HepG2 (cell line): ENCODE data around the gene MAEA. TPM values are rescaled to one million over a fixed set of nuclear protein-coding genes. Genes with fewer than 3 reads are reported as not detected.

ENCODE experiments used
- ATAC-seq: fragments of 200-7000 bp; cut with Tn5 transposase; 3 replicates; pipeline ENCODE4 v1.9.1; 2020; ENCODE audit warnings: mild to moderate bottlenecking, moderate library complexity
- BruUV-seq: library from RNA; stranded (reverse); fragments of 400-500 nt; replicated peaks from 2 replicates; lab custom pipeline; 2021; lab: Mats Ljungman, UMichigan
- CTCF ChIA-PET: fragments of 300-600 bp; formaldehyde crosslinking; extraction: SDS; loops from one replicate; lab custom pipeline; 2021; ENCODE audit warnings: low total read pairs, inconsistent platforms, low intra/inter-chr PET ratio; lab: Yijun Ruan, JAX
- POLR2A ChIA-PET: fragments of 350-600 bp; sonication (Branson Sonifier 250); formaldehyde crosslinking; loops from one replicate; lab custom pipeline; 2020; ENCODE audit warnings: antibody characterized with exemption, inconsistent platforms; lab: Yijun Ruan, JAX
- DNase-seq: peaks from one replicate; pipeline ENCODE4 v3.0.0-alpha.2; 2015; ENCODE audit warnings: low spot score
- FAIRE-seq: peaks from 3 replicates; lab custom pipeline; 2011; peaks lifted over from hg19 to GRCh38; lab: Jason Lieb, UNC
- H2AFZ ChIP-seq: one replicate; pipeline ENCODE4 v1.6.1; 2011; ENCODE audit warnings: low read length, inconsistent platforms
- H3K27ac ChIP-seq: fragments of 300-600 bp; 3 replicates; pipeline ENCODE4 v1.8.0; 2011; ENCODE audit warnings: mixed run types, mild to moderate bottlenecking, mixed read lengths, low read length, inconsistent platforms; ENCODE audit not compliant: insufficient read depth; ENCODE audit errors: extremely low read length
- H3K27me3 ChIP-seq, 2 experiments: fragments of 200-600 bp in 1 of 2; 2 replicates in 1 of 2; 3 replicates in 1 of 2; pipeline versions ENCODE4 v1.6.0 to v1.8.0; 2011; ENCODE audit warnings: low read length in 2 of 2, mild to moderate bottlenecking in 2 of 2, moderate library complexity in 2 of 2, inconsistent platforms in 1 of 2; ENCODE audit not compliant: insufficient read depth in 2 of 2, control insufficient read depth in 1 of 2
- H3K36me3 ChIP-seq, 2 experiments: fragments of 200-600 bp in 1 of 2; replicated peaks in 1 of 2; 2 replicates in 1 of 2; 3 replicates in 1 of 2; pipeline versions ENCODE4 v1.5.1 to v1.8.0; 2011; ENCODE audit warnings: low read length in 2 of 2, inconsistent platforms in 1 of 2; ENCODE audit not compliant: insufficient read depth in 2 of 2, control insufficient read depth in 1 of 2
- H3K4me1 ChIP-seq: 2 replicates; pipeline ENCODE4 v1.5.1; 2012; ENCODE audit warnings: low read length, inconsistent platforms; ENCODE audit not compliant: insufficient read depth
- H3K4me2 ChIP-seq: 2 replicates; pipeline ENCODE4 v1.6.0; 2011; ENCODE audit warnings: low read depth, low read length, inconsistent platforms
- H3K4me3 ChIP-seq, 3 experiments: fragments of 200-600 bp in 1 of 3; sonication (generic), shearing (Covaris generic) in 1 of 3; replicated peaks in 1 of 3; 2 replicates each; pipeline ENCODE4 v1.5.1; 2011 to 2016; ENCODE audit warnings: low read length in 3 of 3, inconsistent platforms in 2 of 3, low read depth in 2 of 3, mild to moderate bottlenecking in 2 of 3, control low read depth in 1 of 3, mixed read lengths in 1 of 3; ENCODE audit not compliant: insufficient read depth in 1 of 3
- H3K79me2 ChIP-seq: one replicate; pipeline ENCODE4 v1.6.1; 2011; ENCODE audit warnings: low read length, inconsistent platforms; ENCODE audit not compliant: insufficient read depth
- H3K9ac ChIP-seq: 2 replicates; pipeline ENCODE4 v1.6.0; 2011; ENCODE audit warnings: mild to moderate bottlenecking, low read depth, low read length, inconsistent platforms; ENCODE audit not compliant: insufficient read depth
- H3K9me3 ChIP-seq: 2 replicates; pipeline ENCODE4 v1.5.1; 2012; ENCODE audit warnings: mild to moderate bottlenecking, low read length
- H4K20me1 ChIP-seq: 2 replicates; pipeline ENCODE4 v1.6.0; 2011; ENCODE audit warnings: inconsistent platforms, mild to moderate bottlenecking, low read length, moderate library complexity; ENCODE audit not compliant: insufficient read depth
- ATRX ChIP-seq: sonication (generic); formaldehyde crosslinking; IDR thresholded peaks from 2 replicates; pipeline ENCODE4 v1.4.0; 2020; ENCODE audit warnings: missing genetic modification reagents, borderline replicate concordance
- BHLHE40 ChIP-seq: IDR thresholded peaks from 2 replicates; pipeline ENCODE4 v1.6.1; 2011; ENCODE audit warnings: low read length, improper control_type of control experiment
- KIAA2018 ChIP-seq: sonication (generic); formaldehyde crosslinking; IDR thresholded peaks from 2 replicates; pipeline ENCODE4 v1.5.0; 2020; ENCODE audit warnings: mild to moderate bottlenecking, missing genetic modification reagents, borderline replicate concordance
- RNF219 ChIP-seq: sonication (generic); formaldehyde crosslinking; IDR thresholded peaks from 2 replicates; pipeline ENCODE4 v1.5.0; 2020; ENCODE audit warnings: mild to moderate bottlenecking, missing genetic modification reagents
- SUZ12 ChIP-seq: fragments of 150-350 bp; IDR thresholded peaks from 2 replicates; pipeline ENCODE4 v1.6.1; 2014; ENCODE audit warnings: low read depth, low read length
- ZNF260 ChIP-seq: sonication (generic); formaldehyde crosslinking; IDR thresholded peaks from 2 replicates; pipeline ENCODE4 v1.4.0; 2020; ENCODE audit warnings: missing genetic modification reagents, low read depth, mild to moderate bottlenecking, borderline replicate concordance
- ZNF775 ChIP-seq: sonication (generic); formaldehyde crosslinking; IDR thresholded peaks from 2 replicates; pipeline ENCODE4 v1.4.0; 2020; ENCODE audit warnings: missing genetic modification reagents, mild to moderate bottlenecking, moderate library complexity, borderline replicate concordance
- WGBS: methylation state at CpG from one replicate; pipeline ENCODE4 v1.1.6; 2017; ENCODE audit warnings: low lambda C conversion rate; 5-methylcytosine and 5-hydroxymethylcytosine counted together
- in situ Hi-C: cut with HindIII; loops from 2 replicates; pipeline ENCODE4 v1.10.0; 2017; ENCODE audit warnings: low pct_unique_long_range_greater_than_20kb; ENCODE audit not compliant: extremely low pct_ligation_motif_present
- intact Hi-C: fragments of 100-400 bp; cut with micrococcal nuclease; formaldehyde crosslinking; loops from one replicate; pipeline ENCODE4 v1.10.0; 2022; ENCODE audit not compliant: unreplicated experiment
- polyA plus RNA-seq, 8 experiments: library from polyadenylated mRNA; depleted of rRNA in 3 of 8; stranded (reverse) in 7 of 8; unstranded in 1 of 8; fragments of >200 nt; fragmentation: Illumina TruSeq in 4 of 8; extraction: Trizol in 4 of 8; gene quantifications; 2 replicates each; pipeline versions ENCODE4 v1.2.1 to v1.2.3, GENCODE V29; 2011 to 2016; ENCODE audit warnings: low read depth in 4 of 8, missing spikeins in 1 of 8, mixed read lengths in 1 of 8; ENCODE audit not compliant: insufficient read depth in 1 of 8
- total RNA-seq, 5 experiments: library from RNA; depleted of rRNA; stranded (reverse); fragments of >200 nt; fragmentation: Illumina TruSeq; extraction: Trizol; gene quantifications; 2 replicates each; pipeline ENCODE4 v1.2.3, GENCODE V29; 2016; ENCODE audit warnings: low read depth in 1 of 5

Gene MAEA
- total and polyA plus RNA-seq, 2 of the 13 experiments (the other 11 are each of a cell fraction or from before 2014, with no cell fraction given), result 52.0 to 57.1 TPM

GRCh38 chr4:1383728-1384591 is 94.3 kb downstream of the MAEA start:
- in situ Hi-C loops, result no loop called here
- CTCF ChIA-PET, result no interaction called here
- BruUV-seq, result no TSS peak
- no peak overlapping the region for H3K4me2 ChIP-seq
- no peak for TF ChIP-seq BHLHE40
- no peak for TF ChIP-seq KIAA2018 (CRISPR knock-in tag)
- TF ChIP-seq ZNF775, result no peak
- TF ChIP-seq SUZ12, result no peak
- no peak for TF ChIP-seq ZNF260 (CRISPR knock-in tag)
- TF ChIP-seq RNF219 (CRISPR knock-in tag), result no peak
- no peak for TF ChIP-seq ATRX
- TF ChIP-seq, all 625 proteins: peak for 0
- H3K36me3 ChIP-seq, result peaks cover 2 to 11% of the 10 kb centered on the region in 2 experiments; a peak in 4 of 5 replicates
- ATAC-seq (no peak), DNase-seq (no peak), FAIRE-seq (no peak)
- WGBS, result 92% methylated on average over 8 of the region's 34 CpGs
- intact Hi-C loops, result no loop called here
- no peak overlapping the region for H3K9ac ChIP-seq
- H2AFZ ChIP-seq, result no peak overlapping the region
- H3K27me3 ChIP-seq, result no peaks in the 10 kb centered on the region
- no peaks in the 10 kb centered on the region for H3K79me2 ChIP-seq
- no peaks in the 10 kb centered on the region for H3K9me3 ChIP-seq
- no peak overlapping the region for H3K27ac ChIP-seq
- no peaks in the 10 kb centered on the region for H3K4me1 ChIP-seq
- H3K4me3 ChIP-seq, result no peak overlapping the region
- POLR2A ChIA-PET, result no interaction called here
- no peaks in the 10 kb centered on the region for H4K20me1 ChIP-seq
